IMR-90 (cell line): ENCODE measurements around the gene CTDSP1. TPM values are rescaled to one million over a fixed set of nuclear protein-coding genes. Genes with fewer than 3 reads are reported as not detected.
A peak's percentile ranks its signal among the peaks of the same experiment; 100 is the strongest.

Source experiments
- ATAC-seq: fragments of 200-7000 bp; cut with Tn5 transposase; 2 replicates; pipeline ENCODE4 v1.9.1; 2020; ENCODE audit warnings: low read depth, mild to moderate bottlenecking, moderate library complexity
- BruUV-seq: library from RNA; stranded (reverse); fragments of 400-500 nt; replicated peaks from 2 replicates; lab custom pipeline; 2021; lab: Mats Ljungman, UMichigan
- CTCF ChIA-PET: fragments of 300-600 bp; formaldehyde crosslinking; extraction: SDS; loops from one replicate; lab custom pipeline; 2021; ENCODE audit warnings: antibody characterized with exemption; lab: Yijun Ruan, JAX
- POLR2A ChIA-PET: fragments of 300-600 bp; sonication (Branson Sonifier 250); formaldehyde crosslinking; loops from one replicate; lab custom pipeline; 2022; ENCODE audit warnings: antibody characterized with exemption; ENCODE audit not compliant: unreplicated experiment; lab: Charles Lee
- DNase-seq: peaks from one replicate; pipeline ENCODE4 v3.0.0; 2013
- H2AFZ ChIP-seq: replicated peaks from 2 replicates; pipeline ENCODE3; 2013; ENCODE audit warnings: low read length, mild to moderate bottlenecking; ENCODE audit not compliant: poor library complexity
- H2AK5ac ChIP-seq: 2 replicates; pipeline ENCODE4 v1.6.1; 2013; ENCODE audit warnings: low read depth, low read length, inconsistent platforms
- H2AK9ac ChIP-seq: replicated peaks from 2 replicates; pipeline ENCODE3; 2013; ENCODE audit warnings: mild to moderate bottlenecking, low read depth, low read length, moderate library complexity; ENCODE audit not compliant: poor library complexity
- H2BK120ac ChIP-seq: 2 replicates; pipeline ENCODE4 v1.6.1; 2013; ENCODE audit warnings: low read depth, low read length, inconsistent platforms
- H2BK15ac ChIP-seq: 3 replicates; pipeline ENCODE4 v1.6.1; 2013; ENCODE audit warnings: low read depth, low read length, inconsistent platforms
- H2BK20ac ChIP-seq: 2 replicates; pipeline ENCODE4 v1.6.1; 2013; ENCODE audit warnings: low read depth, mild to moderate bottlenecking, inconsistent platforms, low read length, moderate library complexity
- H2BK5ac ChIP-seq: 2 replicates; pipeline ENCODE4 v1.6.1; 2013; ENCODE audit warnings: mild to moderate bottlenecking, low read depth, low read length, inconsistent platforms; ENCODE audit not compliant: poor library complexity, severe bottlenecking
- H3K14ac ChIP-seq: replicated peaks from 2 replicates; pipeline ENCODE4 v1.6.1; 2013; ENCODE audit warnings: low read depth, low read length, inconsistent platforms
- H3K18ac ChIP-seq: 2 replicates; pipeline ENCODE4 v1.6.1; 2013; ENCODE audit warnings: low read depth, low read length, control low read depth
- H3K23ac ChIP-seq: 2 replicates; pipeline ENCODE4 v1.6.1; 2013; ENCODE audit warnings: low read depth, low read length, inconsistent platforms
- H3K27ac ChIP-seq: 2 replicates; pipeline ENCODE4 v1.5.1; 2013; ENCODE audit warnings: mild to moderate bottlenecking, control low read depth, low read length; ENCODE audit not compliant: insufficient read depth
- H3K27me3 ChIP-seq: 2 replicates; pipeline ENCODE4 v1.6.1; 2013; ENCODE audit warnings: low read length; ENCODE audit not compliant: control insufficient read depth, insufficient read depth
- H3K36me3 ChIP-seq: 2 replicates; pipeline ENCODE4 v1.6.1; 2013; ENCODE audit warnings: low read length, mixed read lengths; ENCODE audit not compliant: control insufficient read depth, insufficient read depth
- H3K4ac ChIP-seq: 2 replicates; pipeline ENCODE4 v1.6.1; 2013; ENCODE audit warnings: low read depth, low read length, inconsistent platforms
- H3K4me1 ChIP-seq: 2 replicates; pipeline ENCODE4 v1.6.1; 2013; ENCODE audit warnings: low read length, mixed read lengths; ENCODE audit not compliant: control insufficient read depth, insufficient read depth
- H3K4me2 ChIP-seq: 2 replicates; pipeline ENCODE4 v1.6.1; 2013; ENCODE audit warnings: low read depth, mild to moderate bottlenecking, control low read depth, low read length, moderate library complexity
- H3K4me3 ChIP-seq: 2 replicates; pipeline ENCODE4 v1.5.1; 2013; ENCODE audit warnings: low read depth, mild to moderate bottlenecking, control low read depth, low read length, moderate library complexity; ENCODE audit not compliant: insufficient read depth
- H3K56ac ChIP-seq: 2 replicates; pipeline ENCODE4 v1.6.1; 2013; ENCODE audit warnings: low read length, inconsistent platforms; ENCODE audit not compliant: insufficient read depth; ENCODE audit errors: extremely low read depth
- H3K79me1 ChIP-seq, 2 experiments: 2 replicates each; pipeline ENCODE4 v1.6.1; 2013; ENCODE audit warnings: low read length in 2 of 2, inconsistent platforms in 1 of 2, low read depth in 1 of 2
- H3K9ac ChIP-seq: 2 replicates; pipeline ENCODE4 v1.6.1; 2013; ENCODE audit warnings: low read depth, low read length, control low read depth
- H3K9me1 ChIP-seq: 2 replicates; pipeline ENCODE4 v1.6.1; 2013; ENCODE audit warnings: low read length, inconsistent platforms; ENCODE audit not compliant: insufficient read depth
- H3K9me3 ChIP-seq: 2 replicates; pipeline ENCODE4 v1.6.1; 2013; ENCODE audit warnings: low read length; ENCODE audit not compliant: control insufficient read depth, insufficient read depth
- H4K20me1 ChIP-seq: 2 replicates; pipeline ENCODE4 v1.6.1; 2013; ENCODE audit warnings: low read length, inconsistent platforms; ENCODE audit not compliant: insufficient read depth
- H4K5ac ChIP-seq: 2 replicates; pipeline ENCODE4 v1.6.1; 2013; ENCODE audit warnings: mild to moderate bottlenecking, low read depth, low read length, control low read depth
- H4K8ac ChIP-seq, 2 experiments: 2 replicates each; pipeline ENCODE4 v1.6.1; 2013; ENCODE audit warnings: low read depth in 2 of 2, low read length in 2 of 2, control low read depth in 1 of 2, inconsistent platforms in 1 of 2
- H4K91ac ChIP-seq: 2 replicates; pipeline ENCODE4 v1.6.1; 2013; ENCODE audit warnings: low read depth, low read length, inconsistent platforms; ENCODE audit not compliant: insufficient read depth
- CEBPB ChIP-seq: IDR thresholded peaks from 2 replicates; pipeline ENCODE4 v1.6.1; 2012; ENCODE audit warnings: low read depth, low read length, improper control_type of control experiment
- MAZ ChIP-seq: IDR thresholded peaks from 2 replicates; pipeline ENCODE4 v1.6.1; 2012; ENCODE audit warnings: low read depth, mild to moderate bottlenecking, low read length, improper control_type of control experiment, moderate library complexity, borderline replicate concordance
- WGBS, 2 experiments: methylation state at CpG; one replicate each; pipeline versions ENCODE4 v1.1.5 to v1.1.7; 2013; ENCODE audit warnings: missing lambda C conversion rate in 2 of 2; ENCODE audit not compliant: insufficient read length in 1 of 2; ENCODE audit errors: extremely low coverage in 2 of 2; 5-methylcytosine and 5-hydroxymethylcytosine counted together
- dilution Hi-C: fragments of 300-500 bp; cut with HindIII; formaldehyde crosslinking; loops from one replicate; pipeline ENCODE4 v1.14.3; 2018; ENCODE audit warnings: low sequenced_read_pairs; ENCODE audit not compliant: unreplicated experiment
- in situ Hi-C: fragments of 300-500 bp; cut with MboI; formaldehyde crosslinking; loops from 3 replicates; pipeline ENCODE4 v1.14.3; 2019; ENCODE audit warnings: low sequenced_read_pairs, inconsistent platforms, mixed read lengths
- intact Hi-C: fragments of 100-400 bp; cut with micrococcal nuclease; formaldehyde crosslinking; loops from 2 replicates; pipeline ENCODE4 v1.10.0; 2022
- polyA plus RNA-seq, 3 experiments: library from polyadenylated mRNA; depleted of rRNA; stranded (reverse); fragments of >200 nt; gene quantifications; 2 replicates each; pipeline ENCODE4 v1.2.3, GENCODE V29; 2012; ENCODE audit warnings: low replicate concordance in 1 of 3
- total RNA-seq: library from RNA; depleted of rRNA; stranded (reverse); fragments of >200 nt; gene quantifications from 2 replicates; pipeline ENCODE4 v1.2.3, GENCODE V29; 2012

CTDSP1 gene
- total and polyA plus RNA-seq, 2 of the 4 experiments (the other 2 are of a cell fraction), result 19.7 to 64.3 TPM

DNA sequence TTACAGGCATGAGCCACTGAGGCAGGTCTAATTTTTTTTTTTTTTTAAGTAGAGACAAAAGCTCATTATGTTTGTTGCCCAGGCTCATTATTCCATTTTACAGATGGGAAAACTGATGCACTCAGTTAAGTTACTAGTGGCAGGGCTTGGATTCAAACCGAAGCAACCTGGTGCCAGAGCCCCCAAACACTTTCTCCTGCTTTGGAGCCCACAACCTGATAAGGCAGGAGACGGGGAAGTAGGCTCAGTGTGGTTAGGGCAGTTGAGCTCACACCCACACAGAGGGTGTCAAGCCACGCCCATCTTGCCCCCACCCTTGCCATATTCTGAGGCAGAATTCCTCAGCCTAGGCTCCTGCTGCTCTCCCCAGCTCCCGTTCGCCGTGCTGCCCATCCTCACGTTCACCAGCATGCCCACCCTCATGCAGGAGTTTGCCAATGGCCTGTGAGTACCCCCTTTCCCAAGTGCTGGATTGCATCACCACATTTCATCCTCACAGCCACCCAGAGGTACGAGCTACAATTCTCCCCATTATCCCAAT, 5.8 kb upstream of the CTDSP1 start:
- Histone ChIP-seq H3K9me1 (0 out of 2 replicates have a peak, but pooled peaks cover 2% of the 10 kb centered on the region), H3K18ac (no peak overlapping the region), H4K5ac (no peak overlapping the region), H3K56ac (no peak overlapping the region), H2AK9ac (peak overlapping the region; percentile 5), H3K27me3 (no peaks in the 10 kb centered on the region), H3K14ac (no peak overlapping the region), H2AK5ac (no peak overlapping the region), H3K9ac (no peak overlapping the region), H4K20me1 (no peaks in the 10 kb centered on the region), H3K4me1 (peaks cover 19% of the 10 kb centered on the region), H3K36me3 (no peaks in the 10 kb centered on the region), H3K4ac (no peak overlapping the region), H3K9me3 (no peaks in the 10 kb centered on the region), H3K4me2 (no peak overlapping the region), H4K8ac (no peak overlapping the region), H3K79me1 (peaks cover 6 to 13% of the 10 kb centered on the region in 2 experiments; a peak in 3 of 4 replicates), H3K23ac (no peak overlapping the region), H3K4me3 (no peak overlapping the region), H2BK15ac (no peak overlapping the region), H2AFZ (peak overlapping the region; percentile 38), H4K91ac (no peak overlapping the region), H2BK20ac (no peak overlapping the region), H3K27ac (no peak overlapping the region), H2BK120ac (no peak overlapping the region), H2BK5ac (no peak overlapping the region)
- whole genome bisulfite sequencing, 2 experiments, result 61% methylated on average over 4 of the region's 8 CpGs; no CpG with 5 or more reads in 1 of the 2 experiments
- ATAC-seq (no peak), DNase-seq (no peak)
- dilution Hi-C loops (no loop called here), intact Hi-C loops (no loop called here), in situ Hi-C loops (loop anchor here (10.0 kb wide), 1 partner anchor 119 kb away; the partner anchor contains the start of genes AAMP and PNKD)
- no TSS peak for BruUV-seq
- ChIA-PET CTCF (no interaction called here), POLR2A (no interaction called here)
- TF ChIP-seq MAZ (no peak), CEBPB (peak; percentile 48; the same call in 1 of the 2 replicates)
